Measurements from ENCODE around the gene ZC3H7B. TPM values are rescaled to one million over a fixed set of nuclear protein-coding genes. Genes with fewer than 3 reads are reported as not detected.

The ZC3H7B gene
- total and polyA plus RNA-seq, 2 donors (not counting 3 experiments of a cell fraction or from before 2014, with no cell fraction given): 66.8 to 95.9 TPM

- H3K27ac ChIP-seq (ENCODE audit: insufficient read depth, low read depth, low read length): no peak overlapping the region
- no peak for TF ChIP-seq POLR2AphosphoS5 (IDR thresholded peaks at IDR 0.05; ENCODE audit: insufficient read depth, low read depth, low read length)
- peak; percentile 30 for TF ChIP-seq POLR2A (IDR thresholded peaks at IDR 0.05; ENCODE audit: low read depth, low read length)
- TF ChIP-seq MYC (IDR thresholded peaks at IDR 0.05; ENCODE audit: low read depth, low read length): no peak
- TF ChIP-seq CTCF (IDR thresholded peaks at IDR 0.05; ENCODE audit: extremely low read depth in 1 of 2, insufficient read depth in 1 of 2, low read depth in 1 of 2, low read length in 2 of 2): no peak
- H2AFZ ChIP-seq (ENCODE audit: low read depth, low read length): no peak overlapping the region
- ChIA-PET CTCF (interaction anchor here (0.6 to 1.3 kb wide), 2 partner anchors 13 to 330 kb away, joined by 3 to 6 read pairs; no protein-coding TSS in a partner anchor), POLR2A (no interaction called here)
- H3K36me3 ChIP-seq (ENCODE audit: control insufficient read depth in 2 of 2, extremely low read depth in 1 of 2, insufficient read depth in 2 of 2, low read length in 2 of 2): peaks cover 36 to 72% of the 10 kb centered on the region in 2 experiments
- dilution Hi-C loops (cut with MboI; ENCODE audit: extremely low pct_ligation_motif_present, low sequenced_read_pairs): no loop called here
- H3K9me3 ChIP-seq (replicated peaks; ENCODE audit: control insufficient read depth, insufficient read depth, low read length): no peaks in the 10 kb centered on the region
- peaks cover 14% of the 10 kb centered on the region for H3K4me1 ChIP-seq (ENCODE audit: control insufficient read depth, extremely low read depth, insufficient read depth, low read length)
- DNase-seq (ENCODE audit: low read depth, low spot score) (no peak), FAIRE-seq (no peak)
- H3K27me3 ChIP-seq (ENCODE audit: control insufficient read depth in 2 of 2, insufficient read depth in 2 of 2, low read length in 2 of 2): no peaks in the 10 kb centered on the region
- H3K9me1 ChIP-seq (replicated peaks; ENCODE audit: control insufficient read depth, extremely low read depth, insufficient read depth, low read length): no peaks in the 10 kb centered on the region
- intact Hi-C loops (cut with micrococcal nuclease): no loop called here
- no peak overlapping the region for H3K9ac ChIP-seq (replicated peaks; ENCODE audit: extremely low read depth, insufficient read depth, low read length)
- BruUV-seq (replicated peaks): no TSS peak
- no peak overlapping the region for H3K4me3 ChIP-seq (replicated peaks in 1 of 3; ENCODE audit: insufficient read depth in 1 of 3, low read depth in 1 of 3, low read length in 3 of 3)
- H3K4me2 ChIP-seq (ENCODE audit: insufficient read depth, low read length): no peak overlapping the region
- H4K20me1 ChIP-seq (replicated peaks; ENCODE audit: control insufficient read depth, extremely low read depth, insufficient read depth, low read length): no peaks in the 10 kb centered on the region
- peaks cover 5% of the 10 kb centered on the region for H3K79me2 ChIP-seq (ENCODE audit: control insufficient read depth, insufficient read depth, low read length)
Measured at GRCh38 chr22:41252365-41252764, 49.0 kb upstream of the ZC3H7B start.

- no peaks in the 10 kb centered on the region for H4K20me1 ChIP-seq (replicated peaks; ENCODE audit: control insufficient read depth, extremely low read depth, insufficient read depth, low read length)
- H2AFZ ChIP-seq (ENCODE audit: low read depth, low read length): no peak overlapping the region
- H3K9ac ChIP-seq (replicated peaks; ENCODE audit: extremely low read depth, insufficient read depth, low read length): no peak overlapping the region
- H3K36me3 ChIP-seq (ENCODE audit: control insufficient read depth in 2 of 2, extremely low read depth in 1 of 2, insufficient read depth in 2 of 2, low read length in 2 of 2): peaks cover 41 to 66% of the 10 kb centered on the region in 2 experiments
- no peaks in the 10 kb centered on the region for H3K9me1 ChIP-seq (replicated peaks; ENCODE audit: control insufficient read depth, extremely low read depth, insufficient read depth, low read length)
- H3K9me3 ChIP-seq (replicated peaks; ENCODE audit: control insufficient read depth, insufficient read depth, low read length): no peaks in the 10 kb centered on the region
- CTCF ChIA-PET: no interaction called here
- TF ChIP-seq EZH2 (IDR thresholded peaks at IDR 0.05; ENCODE audit: borderline replicate concordance, low read depth, low read length, severe bottlenecking): no peak
- no peak for TF ChIP-seq CTCF (IDR thresholded peaks at IDR 0.05; ENCODE audit: extremely low read depth in 1 of 2, insufficient read depth in 1 of 2, low read depth in 1 of 2, low read length in 2 of 2)
- TF ChIP-seq POLR2A (IDR thresholded peaks at IDR 0.05; ENCODE audit: low read depth, low read length): no peak
- TF ChIP-seq MAX (IDR thresholded peaks at IDR 0.05; ENCODE audit: insufficient read depth, insufficient read length): no peak
- no peak for TF ChIP-seq JUN (IDR thresholded peaks at IDR 0.05; ENCODE audit: borderline replicate concordance, insufficient read depth, insufficient read length, low read depth)
- no peak for TF ChIP-seq POLR2AphosphoS5 (IDR thresholded peaks at IDR 0.05; ENCODE audit: insufficient read depth, low read depth, low read length)
- no peak for TF ChIP-seq MYC (IDR thresholded peaks at IDR 0.05; ENCODE audit: low read depth, low read length)
- no peak for TF ChIP-seq GATA2 (IDR thresholded peaks at IDR 0.05; ENCODE audit: insufficient read depth, insufficient read length, low read depth, low read length)
- no peak for TF ChIP-seq FOS (IDR thresholded peaks at IDR 0.05; ENCODE audit: borderline replicate concordance, insufficient read depth, low read length)
- no peaks in the 10 kb centered on the region for H3K27me3 ChIP-seq (ENCODE audit: control insufficient read depth in 2 of 2, insufficient read depth in 2 of 2, low read length in 2 of 2)
- BruUV-seq (replicated peaks): no TSS peak
- peaks cover 14% of the 10 kb centered on the region for H3K4me1 ChIP-seq (ENCODE audit: control insufficient read depth, extremely low read depth, insufficient read depth, low read length)
- no peak for DNase-seq (ENCODE audit: low read depth, low spot score)
- H3K4me2 ChIP-seq (ENCODE audit: insufficient read depth, low read length): no peak overlapping the region
- FAIRE-seq: no peak
- no peak overlapping the region for H3K27ac ChIP-seq (ENCODE audit: insufficient read depth, low read depth, low read length)
- intact Hi-C loops (cut with micrococcal nuclease) (no loop called here), dilution Hi-C loops (cut with MboI; ENCODE audit: extremely low pct_ligation_motif_present, low sequenced_read_pairs) (no loop called here)
- peaks cover 7% of the 10 kb centered on the region for H3K79me2 ChIP-seq (ENCODE audit: control insufficient read depth, insufficient read depth, low read length)
- POLR2A ChIA-PET: no interaction called here
- H3K4me3 ChIP-seq (replicated peaks in 1 of 3; ENCODE audit: insufficient read depth in 1 of 3, low read depth in 1 of 3, low read length in 3 of 3): no peak overlapping the region
Measured at GRCh38 chr22:41254230-41254629, 47.1 kb upstream of the ZC3H7B start.

All from endothelial cell of umbilical vein (primary cell).